Measurements from ENCODE around the gene AP1G1. TPM values are rescaled to one million over a fixed set of nuclear protein-coding genes. Genes with fewer than 3 reads are reported as not detected.

Gene AP1G1
- polyA plus RNA-seq, 2 of the 4 experiments (the other 2 are of a cell fraction), result 38.1 to 85.6 TPM

DNA sequence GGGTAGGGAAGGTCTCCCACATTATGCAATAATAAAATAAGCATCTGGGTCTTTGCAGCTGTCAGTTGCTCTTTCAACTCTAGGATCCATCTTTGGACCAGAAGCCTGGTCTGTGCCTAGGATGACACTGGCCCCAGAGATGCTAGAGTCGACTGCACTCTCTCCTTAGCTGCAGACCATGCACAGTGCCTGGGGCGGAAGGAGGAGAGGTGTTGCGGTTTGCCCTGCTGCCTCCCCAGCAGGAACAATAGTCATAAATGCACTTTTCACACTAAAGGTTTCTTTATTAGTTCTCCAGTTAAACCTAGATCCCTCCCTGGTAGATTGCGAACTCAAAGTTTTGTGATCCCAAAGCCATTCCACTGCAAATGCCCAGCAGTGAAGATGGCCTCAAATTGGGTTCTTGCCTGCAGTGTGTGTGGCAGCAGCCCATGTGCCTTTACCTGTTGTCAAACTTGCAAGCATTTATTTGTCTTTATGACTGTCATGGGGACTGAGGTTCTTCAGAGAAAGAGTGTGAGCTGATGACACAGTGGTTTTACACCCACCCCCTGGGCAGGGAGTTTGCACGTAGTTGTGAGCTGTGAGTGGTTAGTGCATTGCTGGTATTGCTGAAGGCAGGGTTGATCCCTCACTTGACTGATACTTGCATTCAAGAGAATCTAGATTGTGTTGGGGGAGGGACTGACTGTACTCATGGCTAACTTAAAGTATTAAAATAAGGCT, 47.5 kb upstream of the AP1G1 start:
- H3K9me3 ChIP-seq, result no peaks in the 10 kb centered on the region
- no peak for FAIRE-seq
- no peak for DNase-seq (ENCODE audit: low read depth in 1 of 2, low spot score in 1 of 2)
- H3K4me2 ChIP-seq, result no peak overlapping the region
- TF ChIP-seq CBX8 (IDR thresholded peaks at IDR 0.05), result no peak
- TF ChIP-seq, protein P1, sequence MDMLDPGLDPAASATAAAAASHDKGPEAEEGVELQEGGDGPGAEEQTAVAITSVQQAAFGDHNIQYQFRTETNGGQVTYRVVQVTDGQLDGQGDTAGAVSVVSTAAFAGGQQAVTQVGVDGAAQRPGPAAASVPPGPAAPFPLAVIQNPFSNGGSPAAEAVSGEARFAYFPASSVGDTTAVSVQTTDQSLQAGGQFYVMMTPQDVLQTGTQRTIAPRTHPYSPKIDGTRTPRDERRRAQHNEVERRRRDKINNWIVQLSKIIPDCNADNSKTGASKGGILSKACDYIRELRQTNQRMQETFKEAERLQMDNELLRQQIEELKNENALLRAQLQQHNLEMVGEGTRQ (IDR thresholded peaks at IDR 0.05), result no peak
- no peak for TF ChIP-seq SMC3 (IDR thresholded peaks at IDR 0.05)
- no peak for TF ChIP-seq HDAC2 (IDR thresholded peaks at IDR 0.05)
- no peak for TF ChIP-seq EHMT2 (IDR thresholded peaks at IDR 0.05; ENCODE audit: low read depth)
- no peak for TF ChIP-seq ZC3H11A (IDR thresholded peaks at IDR 0.05)
- TF ChIP-seq CHD4 (IDR thresholded peaks at IDR 0.05; ENCODE audit: borderline replicate concordance), result no peak
- no peak for TF ChIP-seq NPAS2 (CRISPR knock-in tag; IDR thresholded peaks at IDR 0.05; ENCODE audit: borderline replicate concordance)
- no peak for TF ChIP-seq CBX2 (IDR thresholded peaks at IDR 0.05; ENCODE audit: borderline replicate concordance, low read depth)
- no peak for TF ChIP-seq BCL3 (IDR thresholded peaks at IDR 0.05)
- TF ChIP-seq NR3C1 (IDR thresholded peaks at IDR 0.05), result no peak
- H3K4me3 ChIP-seq, result no peak overlapping the region
- no peak for ATAC-seq
- no peak overlapping the region for H3K27ac ChIP-seq
- CTCF ChIA-PET, result interaction anchor here (0.5 to 2.3 kb wide), 3 partner anchors 17 to 84 kb away, joined by 3 to 14 read pairs (median 3); partner anchors contain the start of gene ZNF821
- H3K4me1 ChIP-seq, result peaks cover 9% of the 10 kb centered on the region; the same call in 1 of the 3 replicates
- POLR2A ChIA-PET, result no interaction called here
- 97% methylated on average over 5 of the region's 5 CpGs for WGBS (ENCODE audit: missing lambda C conversion rate)

- ChIA-PET CTCF (interaction anchor here (2.3 kb wide), 1 partner anchor 29 kb away, joined by 14 read pairs; the partner anchor contains the start of gene ZNF821), POLR2A (no interaction called here)
- peaks cover 9% of the 10 kb centered on the region; the same call in 1 of the 3 replicates for H3K4me1 ChIP-seq
- no peak overlapping the region for H3K4me2 ChIP-seq
- DNase-seq (ENCODE audit: low read depth in 1 of 2, low spot score in 1 of 2) (no peak), ATAC-seq (no peak), FAIRE-seq (no peak)
- 93% methylated on average over 4 of the region's 4 CpGs for WGBS (ENCODE audit: missing lambda C conversion rate)
- no peak overlapping the region for H3K27ac ChIP-seq
- H3K9me3 ChIP-seq, result no peaks in the 10 kb centered on the region
- no peak overlapping the region for H3K4me3 ChIP-seq
- TF ChIP-seq MAZ (IDR thresholded peaks at IDR 0.05; ENCODE audit: borderline replicate concordance, low read depth, low read length), result no peak
- TF ChIP-seq MYC (IDR thresholded peaks at IDR 0.05; ENCODE audit: borderline replicate concordance, low read length), result no peak
- TF ChIP-seq BHLHE40 (IDR thresholded peaks at IDR 0.05; ENCODE audit: low read depth, low read length), result no peak
- TF ChIP-seq RCOR1 (IDR thresholded peaks at IDR 0.05; ENCODE audit: low read depth, low read length), result no peak
- TF ChIP-seq, protein P2, sequence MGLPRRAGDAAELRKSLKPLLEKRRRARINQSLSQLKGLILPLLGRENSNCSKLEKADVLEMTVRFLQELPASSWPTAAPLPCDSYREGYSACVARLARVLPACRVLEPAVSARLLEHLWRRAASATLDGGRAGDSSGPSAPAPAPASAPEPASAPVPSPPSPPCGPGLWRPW (IDR thresholded peaks at IDR 0.05), result no peak
- TF ChIP-seq ZNF302 (CRISPR knock-in tag; IDR thresholded peaks at IDR 0.05), result no peak
- no peak for TF ChIP-seq HDAC2 (IDR thresholded peaks at IDR 0.05)
- no peak for TF ChIP-seq CHD4 (IDR thresholded peaks at IDR 0.05; ENCODE audit: borderline replicate concordance)
- TF ChIP-seq TP53 (CRISPR knock-in tag; IDR thresholded peaks at IDR 0.05), result no peak
- no peak for TF ChIP-seq CTCF (IDR thresholded peaks at IDR 0.05)
- no peak for TF ChIP-seq KDM1A (IDR thresholded peaks at IDR 0.05; ENCODE audit: low read depth)
These were observed 45.8 kb upstream of the AP1G1 start for GRCh38 chr16:71854369-71854948.
